SK-N-SH (cell line): ENCODE results near the gene EEA1. TPM values are rescaled to one million over a fixed set of nuclear protein-coding genes. Genes with fewer than 3 reads are reported as not detected.

Source experiments
- CTCF ChIA-PET: fragments of 300-600, 350-600 bp; formaldehyde crosslinking; extraction: SDS; loops from one replicate; lab custom pipeline; 2021; lab: Yijun Ruan, JAX
- POLR2A ChIA-PET: fragments of 350-600 bp; sonication (Branson Sonifier 250); formaldehyde crosslinking; extraction: SDS; loops from one replicate; lab custom pipeline; 2020; ENCODE audit warnings: antibody characterized with exemption, inconsistent platforms; lab: Yijun Ruan, JAX
- DNase-seq: peaks from one replicate; pipeline ENCODE4 v3.0.0; 2012
- H2AFZ ChIP-seq: fragments of 200-600 bp; sonication (generic); 2 replicates; pipeline ENCODE4 v1.8.1; 2016; ENCODE audit warnings: antibody characterized with exemption, mild to moderate bottlenecking, low read depth
- H3F3A ChIP-seq: fragments of 200-600 bp; sonication (generic); replicated peaks from 2 replicates; pipeline ENCODE3; 2016; ENCODE audit warnings: antibody characterized with exemption, mild to moderate bottlenecking; ENCODE audit not compliant: insufficient read depth
- H3K27ac ChIP-seq, 2 experiments: fragments of 200-500 bp in 1 of 2; fragments of 200-600 bp in 1 of 2; sonication (Bioruptor generic) in 1 of 2; sonication (generic), shearing (Covaris generic) in 1 of 2; 2 replicates each; pipeline versions ENCODE4 v1.5.1 to v1.6.1; 2014 to 2016; ENCODE audit warnings: low read depth in 2 of 2, inconsistent platforms in 1 of 2, low read length in 1 of 2, mild to moderate bottlenecking in 1 of 2, mixed read lengths in 1 of 2
- H3K27me3 ChIP-seq: fragments of 200-600 bp; sonication (generic), shearing (Covaris generic); 2 replicates; pipeline ENCODE4 v1.6.1; 2016; ENCODE audit warnings: mixed run types; ENCODE audit not compliant: insufficient read depth
- H3K36me3 ChIP-seq, 2 experiments: fragments of 200-500 bp in 1 of 2; fragments of 200-600 bp in 1 of 2; sonication (Bioruptor generic) in 1 of 2; sonication (generic) in 1 of 2; replicated peaks in 1 of 2; 2 replicates each; pipeline versions ENCODE3 to v1.5.1; 2014 to 2016; ENCODE audit warnings: low read length in 1 of 2, mild to moderate bottlenecking in 1 of 2; ENCODE audit not compliant: insufficient read depth in 2 of 2, control insufficient read depth in 1 of 2
- H3K4me1 ChIP-seq, 2 experiments: fragments of 200-500 bp in 1 of 2; fragments of 200-600 bp in 1 of 2; sonication (Bioruptor generic) in 1 of 2; sonication (generic), shearing (Covaris generic) in 1 of 2; 2 replicates each; pipeline versions ENCODE4 v1.5.1 to v1.6.1; 2014 to 2016; ENCODE audit warnings: low read depth in 1 of 2, low read length in 1 of 2, mixed run types in 1 of 2; ENCODE audit not compliant: insufficient read depth in 2 of 2, control insufficient read depth in 1 of 2
- H3K4me2 ChIP-seq: fragments of 200-600 bp; sonication (generic), shearing (Covaris generic); 2 replicates; pipeline ENCODE4 v1.6.1; 2017; ENCODE audit warnings: mixed run types
- H3K4me3 ChIP-seq, 2 experiments: fragments of 200-500 bp in 1 of 2; fragments of 200-600 bp in 1 of 2; sonication (Bioruptor generic) in 1 of 2; sonication (generic), shearing (Covaris generic) in 1 of 2; 2 replicates each; pipeline versions ENCODE4 v1.5.1 to v1.8.1; 2014 to 2016; ENCODE audit warnings: low read depth in 2 of 2, inconsistent platforms in 1 of 2, low read length in 1 of 2, mild to moderate bottlenecking in 1 of 2, mixed read lengths in 1 of 2, moderate library complexity in 1 of 2
- H3K79me2 ChIP-seq: fragments of 200-600 bp; sonication (generic); 2 replicates; pipeline ENCODE4 v1.8.1; 2017; ENCODE audit warnings: mild to moderate bottlenecking; ENCODE audit not compliant: insufficient read depth
- H3K9ac ChIP-seq: fragments of 200-600 bp; sonication (generic); 2 replicates; pipeline ENCODE4 v1.6.1; 2017; ENCODE audit warnings: mixed run types
- H3K9me2 ChIP-seq: fragments of 200-600 bp; sonication (generic); 2 replicates; pipeline ENCODE4 v1.6.1; 2017; ENCODE audit warnings: mixed run types
- H3K9me3 ChIP-seq: fragments of 200-600 bp; sonication (generic); 2 replicates; pipeline ENCODE4 v1.6.1; 2017; ENCODE audit warnings: mixed run types, mild to moderate bottlenecking, moderate library complexity
- H4K20me1 ChIP-seq: fragments of 200-600 bp; sonication (generic); 2 replicates; pipeline ENCODE4 v1.6.1; 2017; ENCODE audit warnings: mild to moderate bottlenecking, mixed run types; ENCODE audit not compliant: insufficient read depth
- CHD2 ChIP-seq: fragments of 150-350 bp; IDR thresholded peaks from 2 replicates; pipeline ENCODE4 v1.6.1; 2018; ENCODE audit warnings: low read length; ENCODE audit not compliant: partially characterized antibody
- FOSL2 ChIP-seq: IDR thresholded peaks from 2 replicates; pipeline ENCODE4 v1.4.0; 2012; ENCODE audit warnings: low read depth, mild to moderate bottlenecking, moderate library complexity, borderline replicate concordance
- FOXJ3 ChIP-seq: sonication (generic); formaldehyde crosslinking; IDR thresholded peaks from 2 replicates; pipeline ENCODE4 v1.5.1; 2020; ENCODE audit warnings: mild to moderate bottlenecking, missing genetic modification reagents
- GATA2 ChIP-seq: sonication (generic); formaldehyde crosslinking; IDR thresholded peaks from 2 replicates; pipeline ENCODE4 v1.5.0; 2020; ENCODE audit warnings: mild to moderate bottlenecking, missing genetic modification reagents
- JUND ChIP-seq: IDR thresholded peaks from 2 replicates; pipeline ENCODE4 v1.4.0; 2012
- MEF2A ChIP-seq: IDR thresholded peaks from 2 replicates; pipeline ENCODE4 v1.4.0; 2012; ENCODE audit warnings: low read depth, borderline replicate concordance
- PBX3 ChIP-seq: IDR thresholded peaks from 2 replicates; pipeline ENCODE4; 2012
- POLR2AphosphoS5 ChIP-seq: IDR thresholded peaks from 2 replicates; pipeline ENCODE4 v1.6.1; 2012; ENCODE audit warnings: low read depth, low read length
- RAD21 ChIP-seq: IDR thresholded peaks from 2 replicates; pipeline ENCODE4 v1.6.1; 2012; ENCODE audit warnings: mild to moderate bottlenecking, low read length
- RCOR1 ChIP-seq: fragments of 150-350 bp; IDR thresholded peaks from 2 replicates; pipeline ENCODE4 v1.6.1; 2017; ENCODE audit warnings: antibody characterized with exemption, low read length
- REST ChIP-seq: IDR thresholded peaks from 2 replicates; pipeline ENCODE4 v1.6.1; 2012; ENCODE audit warnings: mild to moderate bottlenecking, low read depth, low read length, moderate library complexity
- RFX5 ChIP-seq: IDR thresholded peaks from 2 replicates; pipeline ENCODE4 v1.6.1; 2012; ENCODE audit warnings: mild to moderate bottlenecking, improper control_type of control experiment, low read length
- RXRA ChIP-seq: IDR thresholded peaks from 2 replicates; pipeline ENCODE4 v1.4.0; 2012; ENCODE audit warnings: low read depth, mild to moderate bottlenecking, borderline replicate concordance
- TAF1 ChIP-seq: IDR thresholded peaks from 2 replicates; pipeline ENCODE4 v1.6.1; 2012; ENCODE audit warnings: low read depth, mild to moderate bottlenecking, low read length, moderate library complexity, borderline replicate concordance
- TCF12 ChIP-seq: IDR thresholded peaks from 2 replicates; pipeline ENCODE4 v1.4.0; 2012
- TEAD4 ChIP-seq: IDR thresholded peaks from 2 replicates; pipeline ENCODE4 v1.4.0; 2012; ENCODE audit warnings: mild to moderate bottlenecking, borderline replicate concordance; ENCODE audit not compliant: insufficient read depth
- USF2 ChIP-seq: fragments of 150-350 bp; IDR thresholded peaks from 2 replicates; pipeline ENCODE4 v1.6.1; 2017; ENCODE audit warnings: antibody characterized with exemption, low read length, low read depth, borderline replicate concordance
- WGBS: methylation state at CpG from one replicate; pipeline ENCODE4 v1.1.6; 2017; ENCODE audit warnings: low lambda C conversion rate; 5-methylcytosine and 5-hydroxymethylcytosine counted together
- polyA plus RNA-seq, 3 experiments: library from polyadenylated mRNA; depleted of rRNA; stranded (reverse); fragments of >200 nt; gene quantifications; 2 replicates each; pipeline ENCODE4 v1.2.3, GENCODE V29; 2012
- TF ChIP-seq, protein P1 (sequence below): IDR thresholded peaks from 2 replicates; pipeline ENCODE4 v1.4.0; 2012; ENCODE audit warnings: low read depth
- TF ChIP-seq, protein P2 (sequence below): IDR thresholded peaks from 2 replicates; pipeline ENCODE4 v1.4.0; 2012; ENCODE audit warnings: low read depth, borderline replicate concordance
- TF ChIP-seq, protein P3 (sequence below): fragments of 200-600 bp; sonication (generic); IDR thresholded peaks from 2 replicates; pipeline ENCODE4 v1.6.1; 2017; ENCODE audit warnings: antibody characterized with exemption, mild to moderate bottlenecking, moderate library complexity
- TF ChIP-seq, protein P4 (sequence below): IDR thresholded peaks from 2 replicates; pipeline ENCODE4 v1.4.0; 2012; ENCODE audit warnings: low read depth, borderline replicate concordance
- TF ChIP-seq, protein P5 (sequence below): fragments of 150-350 bp; IDR thresholded peaks from 2 replicates; pipeline ENCODE4 v1.6.1; 2016; ENCODE audit warnings: mild to moderate bottlenecking, low read depth, low read length

Gene EEA1
- polyA plus RNA-seq, 1 of the 3 experiments (the other 2 are of a cell fraction), result 1.5 TPM

- H3F3A ChIP-seq, result peaks cover 24% of the 10 kb centered on the region
- H2AFZ ChIP-seq, result no peak overlapping the region
- ChIA-PET CTCF (interaction anchor here (0.6 to 1.8 kb wide), 4 partner anchors 12 to 1914 kb away, joined by 3 to 4 read pairs (median 3); no protein-coding TSS in a partner anchor), POLR2A (no interaction called here)
- peaks cover 65% of the 10 kb centered on the region for H3K79me2 ChIP-seq
- peak overlapping the region; percentile 74 for H3K4me2 ChIP-seq
- 19% methylated on average over 4 of the region's 4 CpGs for WGBS
- H3K27me3 ChIP-seq, result no peaks in the 10 kb centered on the region
- peaks cover 0 to 7% of the 10 kb centered on the region in 2 experiments for H3K36me3 ChIP-seq
- peaks cover 11 to 14% of the 10 kb centered on the region in 2 experiments; a peak in 3 of 4 replicates for H3K4me1 ChIP-seq
- DNase-seq, result peak; percentile 25
- H3K27ac ChIP-seq, result peak overlapping the region; percentile 48 to 93; a peak in 3 of 4 replicates
- peak overlapping the region; percentile 66 to 73; a peak in 3 of 4 replicates for H3K4me3 ChIP-seq
- H3K9me3 ChIP-seq, result no peaks in the 10 kb centered on the region
- H3K9ac ChIP-seq, result peak overlapping the region; percentile 94; the same call in 1 of the 2 replicates
- H3K9me2 ChIP-seq, result no peaks in the 10 kb centered on the region
- H4K20me1 ChIP-seq, result peaks cover 31% of the 10 kb centered on the region
- TF ChIP-seq, protein P1, sequence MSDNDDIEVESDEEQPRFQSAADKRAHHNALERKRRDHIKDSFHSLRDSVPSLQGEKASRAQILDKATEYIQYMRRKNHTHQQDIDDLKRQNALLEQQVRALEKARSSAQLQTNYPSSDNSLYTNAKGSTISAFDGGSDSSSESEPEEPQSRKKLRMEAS, result no peak
- TF ChIP-seq RXRA (no peak), CHD2 (peak; percentile 62), USF2 (no peak), REST (no peak), JUND (no peak), TAF1 (no peak), MEF2A (peak; percentile 72), RFX5 (no peak), PBX3 (no peak), RCOR1 (peak; percentile 64; the same call in 1 of the 2 replicates), RAD21 (peak; percentile 26; the same call in 1 of the 2 replicates), FOSL2 (no peak), FOXJ3 (no peak), GATA2 (CRISPR knock-in tag) (no peak), TEAD4 (no peak), TCF12 (no peak), POLR2AphosphoS5 (no peak)
- TF ChIP-seq, protein P2, sequence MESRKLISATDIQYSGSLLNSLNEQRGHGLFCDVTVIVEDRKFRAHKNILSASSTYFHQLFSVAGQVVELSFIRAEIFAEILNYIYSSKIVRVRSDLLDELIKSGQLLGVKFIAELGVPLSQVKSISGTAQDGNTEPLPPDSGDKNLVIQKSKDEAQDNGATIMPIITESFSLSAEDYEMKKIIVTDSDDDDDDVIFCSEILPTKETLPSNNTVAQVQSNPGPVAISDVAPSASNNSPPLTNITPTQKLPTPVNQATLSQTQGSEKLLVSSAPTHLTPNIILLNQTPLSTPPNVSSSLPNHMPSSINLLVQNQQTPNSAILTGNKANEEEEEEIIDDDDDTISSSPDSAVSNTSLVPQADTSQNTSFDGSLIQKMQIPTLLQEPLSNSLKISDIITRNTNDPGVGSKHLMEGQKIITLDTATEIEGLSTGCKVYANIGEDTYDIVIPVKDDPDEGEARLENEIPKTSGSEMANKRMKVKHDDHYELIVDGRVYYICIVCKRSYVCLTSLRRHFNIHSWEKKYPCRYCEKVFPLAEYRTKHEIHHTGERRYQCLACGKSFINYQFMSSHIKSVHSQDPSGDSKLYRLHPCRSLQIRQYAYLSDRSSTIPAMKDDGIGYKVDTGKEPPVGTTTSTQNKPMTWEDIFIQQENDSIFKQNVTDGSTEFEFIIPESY, result no peak
- TF ChIP-seq, protein P3, sequence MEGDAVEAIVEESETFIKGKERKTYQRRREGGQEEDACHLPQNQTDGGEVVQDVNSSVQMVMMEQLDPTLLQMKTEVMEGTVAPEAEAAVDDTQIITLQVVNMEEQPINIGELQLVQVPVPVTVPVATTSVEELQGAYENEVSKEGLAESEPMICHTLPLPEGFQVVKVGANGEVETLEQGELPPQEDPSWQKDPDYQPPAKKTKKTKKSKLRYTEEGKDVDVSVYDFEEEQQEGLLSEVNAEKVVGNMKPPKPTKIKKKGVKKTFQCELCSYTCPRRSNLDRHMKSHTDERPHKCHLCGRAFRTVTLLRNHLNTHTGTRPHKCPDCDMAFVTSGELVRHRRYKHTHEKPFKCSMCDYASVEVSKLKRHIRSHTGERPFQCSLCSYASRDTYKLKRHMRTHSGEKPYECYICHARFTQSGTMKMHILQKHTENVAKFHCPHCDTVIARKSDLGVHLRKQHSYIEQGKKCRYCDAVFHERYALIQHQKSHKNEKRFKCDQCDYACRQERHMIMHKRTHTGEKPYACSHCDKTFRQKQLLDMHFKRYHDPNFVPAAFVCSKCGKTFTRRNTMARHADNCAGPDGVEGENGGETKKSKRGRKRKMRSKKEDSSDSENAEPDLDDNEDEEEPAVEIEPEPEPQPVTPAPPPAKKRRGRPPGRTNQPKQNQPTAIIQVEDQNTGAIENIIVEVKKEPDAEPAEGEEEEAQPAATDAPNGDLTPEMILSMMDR, result peak; percentile 52
- TF ChIP-seq, protein P4, sequence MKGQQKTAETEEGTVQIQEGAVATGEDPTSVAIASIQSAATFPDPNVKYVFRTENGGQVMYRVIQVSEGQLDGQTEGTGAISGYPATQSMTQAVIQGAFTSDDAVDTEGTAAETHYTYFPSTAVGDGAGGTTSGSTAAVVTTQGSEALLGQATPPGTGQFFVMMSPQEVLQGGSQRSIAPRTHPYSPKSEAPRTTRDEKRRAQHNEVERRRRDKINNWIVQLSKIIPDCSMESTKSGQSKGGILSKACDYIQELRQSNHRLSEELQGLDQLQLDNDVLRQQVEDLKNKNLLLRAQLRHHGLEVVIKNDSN, result no peak
- TF ChIP-seq, protein P5, sequence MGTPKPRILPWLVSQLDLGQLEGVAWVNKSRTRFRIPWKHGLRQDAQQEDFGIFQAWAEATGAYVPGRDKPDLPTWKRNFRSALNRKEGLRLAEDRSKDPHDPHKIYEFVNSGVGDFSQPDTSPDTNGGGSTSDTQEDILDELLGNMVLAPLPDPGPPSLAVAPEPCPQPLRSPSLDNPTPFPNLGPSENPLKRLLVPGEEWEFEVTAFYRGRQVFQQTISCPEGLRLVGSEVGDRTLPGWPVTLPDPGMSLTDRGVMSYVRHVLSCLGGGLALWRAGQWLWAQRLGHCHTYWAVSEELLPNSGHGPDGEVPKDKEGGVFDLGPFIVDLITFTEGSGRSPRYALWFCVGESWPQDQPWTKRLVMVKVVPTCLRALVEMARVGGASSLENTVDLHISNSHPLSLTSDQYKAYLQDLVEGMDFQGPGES, result no peak
These were observed 2.0 kb downstream of the EEA1 start for GRCh38 chr12:92927055-92927435.
